Measurements from ENCODE around the gene STIM1. TPM values are rescaled to one million over a fixed set of nuclear protein-coding genes. Genes with fewer than 3 reads are reported as not detected.

STIM1 gene
- total RNA-seq, 1 donor from 2014 or later = 60.7 TPM

DNA sequence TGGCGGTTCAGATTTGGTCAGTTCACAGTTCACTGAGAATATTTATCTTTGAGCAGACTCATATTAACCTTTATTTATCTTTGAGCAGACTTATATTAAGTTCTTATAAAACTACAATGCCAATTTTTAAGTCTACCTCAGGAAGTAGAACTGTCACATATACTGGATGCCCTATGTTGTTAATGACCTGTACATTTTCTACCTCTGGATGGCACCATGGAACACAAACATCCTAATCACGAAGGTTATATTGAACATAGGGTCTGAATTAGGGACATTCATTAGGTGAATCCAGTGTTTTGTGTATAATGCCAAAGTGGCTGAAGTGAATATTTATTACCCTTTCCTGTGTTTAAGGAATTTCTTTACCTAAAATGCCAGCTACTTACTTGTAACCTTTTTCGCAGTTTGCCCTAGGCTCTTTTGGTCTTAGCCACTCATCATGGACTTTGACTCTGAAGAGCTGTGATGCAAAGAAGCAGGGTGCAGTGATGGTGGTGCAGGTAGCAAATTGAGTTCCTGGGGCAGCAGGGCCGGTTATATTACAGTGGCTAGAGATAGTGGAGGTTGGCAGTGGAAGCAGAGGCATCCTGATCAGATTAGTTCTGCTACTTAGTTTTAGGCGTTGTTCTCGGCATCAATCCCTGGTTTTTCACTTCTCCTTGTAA, 71.8 kb downstream of the STIM1 start:
- ATAC-seq (no peak), DNase-seq (no peak)
- Histone ChIP-seq H3K4me1 (peaks cover 21% of the 10 kb centered on the region), H3K27ac (no peak overlapping the region), H3K9me3 (no peaks in the 10 kb centered on the region), H3K36me3 (no peaks in the 10 kb centered on the region), H3K4me3 (no peak overlapping the region), H3K27me3 (no peaks in the 10 kb centered on the region)
- intact Hi-C loops (cut with DNase I) = no loop called here
- TF ChIP-seq, protein P1, sequence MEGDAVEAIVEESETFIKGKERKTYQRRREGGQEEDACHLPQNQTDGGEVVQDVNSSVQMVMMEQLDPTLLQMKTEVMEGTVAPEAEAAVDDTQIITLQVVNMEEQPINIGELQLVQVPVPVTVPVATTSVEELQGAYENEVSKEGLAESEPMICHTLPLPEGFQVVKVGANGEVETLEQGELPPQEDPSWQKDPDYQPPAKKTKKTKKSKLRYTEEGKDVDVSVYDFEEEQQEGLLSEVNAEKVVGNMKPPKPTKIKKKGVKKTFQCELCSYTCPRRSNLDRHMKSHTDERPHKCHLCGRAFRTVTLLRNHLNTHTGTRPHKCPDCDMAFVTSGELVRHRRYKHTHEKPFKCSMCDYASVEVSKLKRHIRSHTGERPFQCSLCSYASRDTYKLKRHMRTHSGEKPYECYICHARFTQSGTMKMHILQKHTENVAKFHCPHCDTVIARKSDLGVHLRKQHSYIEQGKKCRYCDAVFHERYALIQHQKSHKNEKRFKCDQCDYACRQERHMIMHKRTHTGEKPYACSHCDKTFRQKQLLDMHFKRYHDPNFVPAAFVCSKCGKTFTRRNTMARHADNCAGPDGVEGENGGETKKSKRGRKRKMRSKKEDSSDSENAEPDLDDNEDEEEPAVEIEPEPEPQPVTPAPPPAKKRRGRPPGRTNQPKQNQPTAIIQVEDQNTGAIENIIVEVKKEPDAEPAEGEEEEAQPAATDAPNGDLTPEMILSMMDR (IDR thresholded peaks at IDR 0.05) = no peak

DNA sequence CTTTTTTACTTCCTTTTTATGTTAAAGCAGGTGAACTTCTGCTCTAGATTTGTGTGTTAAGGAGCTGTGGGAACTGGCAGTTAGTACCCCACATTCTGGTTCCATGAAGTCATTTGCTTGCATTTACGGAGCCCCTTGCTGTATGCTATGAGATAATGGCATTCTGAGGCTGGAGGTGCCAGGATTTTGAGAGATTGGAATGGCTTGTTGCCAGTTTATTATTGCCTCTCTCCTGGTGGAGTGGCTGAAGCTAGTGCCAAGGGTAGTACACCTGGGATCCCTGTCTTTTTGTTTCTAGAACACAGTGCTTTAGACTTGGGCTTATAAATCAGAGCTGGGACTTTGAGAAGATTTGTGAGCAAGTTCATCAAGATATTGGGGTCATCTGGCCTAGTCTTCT, 73.8 kb downstream of the STIM1 start:
- no peaks in the 10 kb centered on the region for H3K27me3 ChIP-seq
- no peak overlapping the region for H3K27ac ChIP-seq
- DNase-seq = no peak
- no peak for ATAC-seq
- H3K4me1 ChIP-seq = peaks cover 21% of the 10 kb centered on the region
- no peaks in the 10 kb centered on the region for H3K36me3 ChIP-seq
- no peak overlapping the region for H3K4me3 ChIP-seq
- intact Hi-C loops (cut with DNase I) = no loop called here
- TF ChIP-seq, protein P1 (IDR thresholded peaks at IDR 0.05) = no peak
- no peaks in the 10 kb centered on the region for H3K9me3 ChIP-seq

DNA sequence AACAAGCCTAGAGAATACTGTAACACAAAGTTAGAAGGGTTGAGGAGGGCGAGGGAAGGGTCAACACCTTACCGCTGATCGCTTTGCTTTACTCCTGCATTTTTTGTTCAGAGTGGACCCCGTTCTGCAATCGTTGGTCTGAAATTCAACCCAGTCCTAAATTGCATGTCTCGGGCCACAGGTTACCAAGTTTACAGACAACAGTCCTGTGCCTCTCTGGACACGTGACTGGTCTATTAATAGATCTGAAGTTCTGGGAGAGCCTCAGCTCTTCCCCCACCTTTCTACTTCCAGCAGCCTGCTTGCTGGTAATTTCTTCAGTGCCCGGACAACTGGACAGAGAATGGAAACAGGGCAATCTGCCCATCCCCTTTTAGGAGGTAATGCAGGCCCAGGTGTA, 74.2 kb downstream of the STIM1 start:
- intact Hi-C loops (cut with DNase I) = no loop called here
- DNase-seq (no peak), ATAC-seq (peak; percentile 77)
- no peaks in the 10 kb centered on the region for H3K36me3 ChIP-seq
- H3K4me3 ChIP-seq = no peak overlapping the region
- no peak overlapping the region for H3K27ac ChIP-seq
- H3K9me3 ChIP-seq = no peaks in the 10 kb centered on the region
- no peaks in the 10 kb centered on the region for H3K27me3 ChIP-seq
- TF ChIP-seq, protein P1 (IDR thresholded peaks at IDR 0.05) = no peak
- peaks cover 21% of the 10 kb centered on the region for H3K4me1 ChIP-seq

DNA sequence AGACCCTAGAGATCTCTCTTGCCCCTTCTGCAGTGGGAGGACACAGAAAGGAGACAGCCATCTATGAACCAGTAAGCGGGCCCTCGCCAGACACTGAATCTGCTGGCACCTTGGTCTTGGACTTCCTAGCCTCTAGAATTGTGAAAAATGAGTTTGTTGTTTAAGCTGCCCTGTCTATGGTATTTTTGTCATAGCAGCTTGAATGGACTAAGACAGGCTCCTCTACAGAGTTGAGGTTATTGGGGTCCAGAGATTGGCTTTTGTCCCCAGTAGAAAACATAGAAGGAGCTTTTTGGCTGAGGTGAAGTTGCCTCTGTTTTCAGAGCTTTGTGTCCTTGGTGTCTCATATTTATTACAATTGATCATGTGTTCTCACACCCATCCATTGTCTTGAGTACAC, 77.2 kb downstream of the STIM1 start:
- no peak overlapping the region for H3K27ac ChIP-seq
- no peak overlapping the region for H3K4me3 ChIP-seq
- no peaks in the 10 kb centered on the region for H3K36me3 ChIP-seq
- ATAC-seq = no peak
- H3K27me3 ChIP-seq = no peaks in the 10 kb centered on the region
- intact Hi-C loops (cut with DNase I) = no loop called here
- DNase-seq = no peak
- TF ChIP-seq, protein P1 (IDR thresholded peaks at IDR 0.05) = no peak
- H3K9me3 ChIP-seq = no peaks in the 10 kb centered on the region
- H3K4me1 ChIP-seq = peaks cover 15% of the 10 kb centered on the region

DNA sequence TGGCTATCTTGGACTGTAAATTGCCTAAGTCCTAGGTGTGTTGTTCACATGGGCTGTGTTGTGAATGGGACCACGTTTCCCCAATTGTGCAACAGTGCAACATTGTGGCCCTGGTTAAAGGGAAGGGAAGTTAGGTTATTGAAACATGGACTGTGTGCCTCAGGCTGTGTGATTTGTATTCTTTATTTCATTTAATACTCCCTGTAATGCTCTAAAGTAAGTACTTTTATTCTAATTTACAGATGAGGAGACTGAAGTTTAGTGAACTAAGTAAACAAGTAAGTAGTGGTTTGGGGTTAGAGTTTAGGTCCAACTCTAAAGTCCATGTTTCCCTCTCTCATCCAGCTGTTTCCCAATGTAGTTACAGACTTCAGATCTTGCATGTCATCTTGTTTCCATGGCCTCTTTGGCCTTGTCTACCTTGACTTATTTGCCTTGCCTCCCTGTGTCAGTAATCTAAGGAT, 77.7 kb downstream of the STIM1 start:
- Histone ChIP-seq H3K27ac (no peak overlapping the region), H3K27me3 (no peaks in the 10 kb centered on the region), H3K4me1 (peaks cover 11% of the 10 kb centered on the region), H3K36me3 (no peaks in the 10 kb centered on the region), H3K9me3 (no peaks in the 10 kb centered on the region), H3K4me3 (no peak overlapping the region)
- TF ChIP-seq, protein P1 (IDR thresholded peaks at IDR 0.05) = no peak
- DNase-seq (no peak), ATAC-seq (peak; percentile 61)
- intact Hi-C loops (cut with DNase I) = no loop called here

DNA sequence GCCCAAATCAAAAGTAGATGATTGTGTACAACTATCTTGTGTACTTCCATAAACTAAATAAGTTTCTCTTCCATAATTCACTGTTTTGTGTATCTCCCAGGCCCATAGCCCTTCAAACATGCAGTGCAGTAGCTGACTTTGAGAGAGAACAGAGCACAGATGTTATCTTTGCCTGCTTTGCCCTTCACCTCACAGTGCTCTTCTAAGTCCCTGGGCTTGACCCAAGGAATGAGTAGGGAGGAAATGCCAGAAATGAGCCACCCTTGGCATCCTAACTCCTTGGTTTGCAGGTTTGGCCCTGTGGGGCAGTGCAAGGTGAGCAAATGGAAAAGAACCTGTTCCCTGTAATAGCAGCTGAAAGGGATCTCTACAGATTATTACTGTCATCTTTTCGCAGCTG, 79.2 kb downstream of the STIM1 start:
- Histone ChIP-seq H3K27me3 (no peaks in the 10 kb centered on the region), H3K36me3 (no peaks in the 10 kb centered on the region), H3K27ac (no peak overlapping the region), H3K4me1 (peaks cover 14% of the 10 kb centered on the region), H3K9me3 (no peaks in the 10 kb centered on the region), H3K4me3 (no peak overlapping the region)
- ATAC-seq (no peak), DNase-seq (no peak)
- intact Hi-C loops (cut with DNase I) = no loop called here
- TF ChIP-seq, protein P1 (IDR thresholded peaks at IDR 0.05) = no peak
